Erythroblast (primary cell): Measurements from ENCODE around the gene KCNMA1.

ENCODE experiments used
- GATA1 ChIP-seq: IDR thresholded peaks from 2 replicates; pipeline ENCODE4 v1.6.1; 2011; ENCODE audit warnings: low read depth, mild to moderate bottlenecking, control low read depth, low read length, moderate library complexity
- POLR2A ChIP-seq: IDR thresholded peaks from 2 replicates; pipeline ENCODE4 v1.6.1; 2011; ENCODE audit warnings: mild to moderate bottlenecking, low read length

GRCh38 chr10:76899490-76899889 is 738.1 kb downstream of the KCNMA1 start:
- TF ChIP-seq POLR2A: no peak
- TF ChIP-seq GATA1: no peak
